Stimulated activated CD8-positive, alpha-beta memory T cell treated with anti-CD3 and anti-CD28 coated beads, Interleukin-4, amount 100 ng/mL, for 4 hours (primary cell): ENCODE results near the gene PLLP.
"Not testable (repeated sequence)": the region's sequence is repeated elsewhere in the genome, so short reads cannot be mapped to it uniquely, and the experiment has no call there.

Source experiments
- DNase-seq, 2 donors: peaks; one replicate each; pipeline ENCODE4 v3.0.0-alpha.2; 2020; ENCODE audit warnings: low read depth in 2 of 2, low spot score in 1 of 2

PLLP gene

DNA sequence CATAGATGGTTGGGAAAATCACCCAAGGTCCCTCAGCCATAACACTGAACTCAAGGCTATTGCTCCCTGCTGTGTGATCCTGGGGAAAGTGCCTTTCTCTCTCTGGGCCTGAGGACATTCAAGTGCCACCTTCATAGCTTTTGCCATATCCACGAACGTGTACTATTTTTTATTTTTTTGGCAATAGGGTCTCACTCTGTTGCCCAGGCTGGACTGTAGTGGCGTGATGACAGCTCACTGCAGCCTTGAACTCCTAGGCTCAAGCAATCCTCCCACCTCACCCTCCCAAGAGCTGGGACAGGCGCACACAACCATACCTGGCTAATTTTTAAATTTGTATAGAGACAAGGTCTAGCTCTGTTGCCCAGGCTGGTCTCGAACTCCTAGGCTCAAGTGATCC lies 10.6 kb downstream of the PLLP start:
- no peak for DNase-seq

GRCh38 chr16:57273359-57273758 lies 11.1 kb downstream of the PLLP start:
- no peak for DNase-seq

DNA sequence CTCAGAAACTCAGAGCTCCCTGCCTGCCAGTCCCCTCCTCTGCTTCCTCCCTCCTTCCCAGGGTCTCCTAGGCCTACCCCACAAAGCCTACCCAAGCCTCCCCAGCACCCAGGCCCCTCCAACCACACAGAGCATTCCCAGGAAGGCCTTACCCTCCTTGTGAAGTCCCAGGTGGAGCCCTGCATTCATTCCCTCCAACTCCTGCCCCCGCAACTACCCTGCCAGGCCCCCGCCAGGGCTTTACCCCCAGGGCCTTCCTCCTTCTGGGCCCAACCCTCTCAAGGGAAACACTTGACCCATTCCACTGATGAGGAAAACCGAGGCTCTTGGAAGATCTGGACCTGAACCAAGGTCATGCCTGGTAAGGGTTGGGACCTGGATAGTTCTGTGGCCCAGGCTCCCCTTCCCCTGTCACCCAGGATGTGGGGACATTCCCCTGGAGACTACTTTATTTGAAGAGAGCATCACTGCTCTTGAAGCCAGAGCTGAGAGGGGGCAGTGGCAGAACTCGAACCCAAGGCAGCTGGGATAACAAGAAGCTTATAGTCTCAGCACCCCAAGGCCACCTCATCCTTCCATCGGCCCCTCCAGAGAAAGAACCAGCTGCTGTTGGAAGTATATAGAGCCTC lies 12.5 kb downstream of the PLLP start:
- DNase-seq, result no peak

- no peak for DNase-seq
Measured at GRCh38 chr16:57271063-57271345, 13.5 kb downstream of the PLLP start.

DNA sequence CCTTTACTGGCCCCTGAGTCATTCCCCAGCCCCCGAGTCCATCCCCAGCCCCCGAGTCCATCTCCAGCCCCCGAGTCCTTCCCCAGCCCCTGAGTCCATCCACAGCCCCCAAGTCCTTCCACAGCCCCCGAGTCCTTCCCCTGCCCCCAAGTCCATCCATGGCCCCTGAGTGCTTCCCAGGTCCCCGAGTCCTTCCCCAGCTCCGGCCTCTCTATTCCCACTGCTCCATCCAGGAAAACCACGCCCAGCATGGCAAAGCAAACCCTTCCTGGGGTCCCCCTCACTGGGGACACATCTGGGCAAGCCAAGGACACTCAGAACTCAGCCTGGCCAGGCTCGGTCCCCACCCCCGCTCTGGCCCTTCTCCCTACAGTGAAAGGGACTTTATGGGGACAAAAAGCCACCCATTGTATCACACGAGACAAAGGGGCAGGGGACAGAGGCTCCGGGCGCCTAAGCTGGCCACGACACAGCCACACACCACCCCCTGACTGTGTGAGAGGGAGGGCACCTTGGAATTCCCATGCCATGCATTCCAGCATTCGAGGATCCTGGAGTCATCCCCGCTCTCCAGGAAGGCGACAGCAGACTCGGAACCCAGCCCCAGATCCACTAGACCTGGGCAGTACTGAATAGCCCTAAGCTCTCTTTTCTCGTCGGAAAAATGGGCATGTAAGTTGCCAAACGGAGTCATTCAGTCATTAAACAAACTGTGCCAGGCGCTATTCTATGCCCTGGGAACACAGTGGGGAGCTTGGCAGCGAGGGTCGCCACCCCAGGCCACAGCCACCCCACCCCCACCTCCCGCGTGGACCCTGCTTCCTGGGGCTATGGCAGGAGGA lies 14.0 kb downstream of the PLLP start:
- DNase-seq, result no peak

- no peak for DNase-seq
Measured at GRCh38 chr16:57268804-57269800, 15.4 kb downstream of the PLLP start.

- not testable (repeated sequence) for DNase-seq
Measured at GRCh38 chr16:57267343-57267742, 17.1 kb downstream of the PLLP start.

DNA sequence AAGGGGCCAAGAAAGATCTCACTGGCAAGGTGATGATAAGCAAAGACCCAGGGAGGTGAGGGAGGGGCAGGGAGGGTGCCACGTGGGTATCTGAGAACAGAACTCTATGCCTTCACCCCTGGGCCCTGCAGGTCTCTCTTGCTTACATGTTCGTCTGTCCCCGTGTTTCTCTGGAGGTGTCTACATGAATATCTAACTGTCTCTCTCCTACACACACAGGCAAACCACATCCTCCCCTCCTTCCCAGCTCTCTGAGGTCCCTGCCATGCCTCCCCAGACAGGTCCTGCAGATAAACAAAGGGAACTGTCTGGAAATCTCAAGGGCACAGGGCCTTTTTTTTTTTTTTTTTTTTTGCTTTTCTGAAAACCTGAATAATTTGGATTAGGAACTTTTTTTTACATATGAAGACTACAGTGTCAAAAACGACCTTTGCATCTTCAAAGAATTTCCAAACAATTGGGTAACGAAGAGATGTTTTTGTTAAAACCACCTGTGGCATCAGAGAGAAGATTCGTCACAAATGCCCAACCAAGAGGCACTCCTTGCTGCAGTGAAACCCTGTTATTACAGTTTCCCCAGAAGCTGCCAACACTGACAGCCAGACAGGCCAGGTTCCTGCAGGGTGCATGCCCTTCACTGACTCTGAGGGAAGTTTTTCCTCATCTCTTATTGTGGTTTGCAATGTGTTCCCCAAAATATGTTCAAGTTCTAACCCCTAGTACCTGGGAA lies 17.8 kb downstream of the PLLP start:
- no peak for DNase-seq

DNA sequence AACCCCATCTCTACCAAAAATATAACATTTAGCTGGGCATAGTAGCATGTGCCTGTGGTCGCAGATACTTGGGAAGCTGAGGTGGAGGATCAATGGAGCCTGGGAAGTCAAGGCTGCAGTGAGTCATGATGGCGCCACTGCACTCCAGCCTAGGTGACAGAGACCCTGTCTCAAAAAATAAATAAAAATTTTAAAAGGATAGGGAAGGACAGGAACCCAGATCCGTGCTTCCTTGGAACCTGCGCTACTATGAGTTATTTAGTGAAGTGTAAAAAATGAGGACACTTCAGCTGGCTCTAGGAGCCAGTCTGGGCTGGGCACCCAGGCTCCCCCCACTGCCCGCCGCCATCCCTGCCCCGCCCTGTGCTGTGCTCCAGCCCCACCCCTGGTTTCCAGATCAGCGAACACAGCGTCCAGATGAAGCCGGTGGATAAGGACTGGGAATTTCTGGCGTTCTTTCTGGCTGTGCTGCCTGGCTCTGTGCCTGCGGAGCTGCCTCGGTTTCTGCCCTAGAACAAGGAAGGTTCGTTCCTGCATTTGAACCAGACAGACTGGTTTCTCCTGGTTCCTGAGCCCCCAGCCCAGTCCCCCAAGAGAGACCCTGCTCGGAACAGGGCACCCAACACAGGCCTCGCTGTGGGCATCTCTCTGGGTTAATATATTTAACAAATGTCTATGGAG lies 18.5 kb downstream of the PLLP start:
- no peak for DNase-seq

DNA sequence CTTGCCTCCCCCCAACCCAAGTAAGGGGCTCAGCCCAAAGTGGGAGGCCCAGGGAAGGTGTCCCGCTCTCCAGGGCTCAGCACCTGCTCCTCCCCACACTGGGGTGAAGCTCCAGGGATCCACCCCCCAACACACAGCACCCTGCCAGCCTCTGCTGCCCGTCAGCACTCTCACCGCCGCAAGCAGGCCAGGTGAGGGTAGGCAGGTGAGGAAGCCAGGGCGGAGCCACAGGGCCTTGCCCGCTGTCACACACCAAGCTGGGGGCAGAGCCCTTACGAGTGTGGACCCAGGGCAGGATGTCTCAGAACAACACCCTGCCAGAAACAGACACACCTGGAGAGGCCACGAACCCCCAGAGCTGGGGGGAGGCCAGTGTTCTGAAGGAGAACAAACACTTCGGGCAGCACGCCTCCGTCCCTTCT lies 19.5 kb downstream of the PLLP start:
- DNase-seq, result no peak

DNA sequence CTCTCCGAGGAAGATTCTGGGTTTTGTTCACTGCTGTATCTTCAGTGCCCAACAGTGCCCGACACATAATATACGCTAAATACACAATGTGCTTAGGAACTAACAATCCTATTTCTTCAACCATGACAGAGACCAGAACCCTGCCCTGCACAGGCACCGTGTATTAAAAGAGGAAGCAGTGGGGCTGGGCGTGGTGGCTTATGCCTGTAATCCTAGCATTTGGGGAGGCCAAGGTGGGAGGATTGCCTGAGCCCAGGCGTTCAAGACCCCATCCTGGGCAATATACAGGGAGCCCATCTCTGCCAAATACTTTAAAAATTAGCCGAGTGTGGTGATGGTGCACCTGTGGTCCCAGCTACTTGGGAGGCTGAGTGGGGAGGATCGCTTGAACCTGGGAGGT lies 20.1 kb downstream of the PLLP start:
- no peak for DNase-seq

DNA sequence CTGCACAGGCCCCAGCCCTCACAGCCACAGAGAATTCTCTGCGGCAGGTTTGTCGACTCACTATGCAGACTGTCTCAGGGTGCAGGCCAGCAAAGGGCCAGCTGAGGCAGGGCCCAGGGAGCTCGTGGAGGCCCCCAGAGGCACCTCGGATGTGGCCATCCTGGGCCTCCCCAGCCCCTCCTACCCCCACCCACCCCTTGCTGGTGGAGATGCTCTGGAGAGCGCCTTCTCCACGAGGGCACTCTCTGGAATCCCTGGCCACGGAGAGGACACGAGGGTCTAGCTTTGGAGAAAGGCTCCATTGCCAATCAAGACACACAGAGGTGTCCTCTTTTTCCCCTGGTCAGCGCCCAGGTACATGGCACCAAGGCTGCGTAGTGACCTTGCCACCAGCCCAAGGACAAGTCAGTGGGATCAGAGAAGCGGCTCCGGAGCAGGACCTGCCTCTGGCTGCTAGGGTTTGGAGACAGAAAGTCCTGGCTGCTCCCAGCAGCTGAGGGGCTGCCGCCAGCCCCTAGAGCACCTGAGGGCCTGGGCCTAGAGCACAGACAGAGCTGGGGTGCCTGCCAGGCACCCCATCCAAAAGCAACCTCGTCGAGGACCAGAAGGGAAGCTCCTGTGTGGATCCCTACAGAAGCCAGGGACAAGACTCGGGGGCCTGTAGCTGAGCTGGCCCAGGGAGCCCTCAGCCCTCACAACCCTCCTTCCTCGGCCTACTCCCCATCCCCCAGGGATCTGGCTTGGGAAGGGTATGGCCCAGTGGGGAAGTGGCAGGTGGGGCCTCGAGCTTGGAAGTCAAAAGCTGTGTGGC lies 20.7 kb downstream of the PLLP start:
- no peak for DNase-seq

DNA sequence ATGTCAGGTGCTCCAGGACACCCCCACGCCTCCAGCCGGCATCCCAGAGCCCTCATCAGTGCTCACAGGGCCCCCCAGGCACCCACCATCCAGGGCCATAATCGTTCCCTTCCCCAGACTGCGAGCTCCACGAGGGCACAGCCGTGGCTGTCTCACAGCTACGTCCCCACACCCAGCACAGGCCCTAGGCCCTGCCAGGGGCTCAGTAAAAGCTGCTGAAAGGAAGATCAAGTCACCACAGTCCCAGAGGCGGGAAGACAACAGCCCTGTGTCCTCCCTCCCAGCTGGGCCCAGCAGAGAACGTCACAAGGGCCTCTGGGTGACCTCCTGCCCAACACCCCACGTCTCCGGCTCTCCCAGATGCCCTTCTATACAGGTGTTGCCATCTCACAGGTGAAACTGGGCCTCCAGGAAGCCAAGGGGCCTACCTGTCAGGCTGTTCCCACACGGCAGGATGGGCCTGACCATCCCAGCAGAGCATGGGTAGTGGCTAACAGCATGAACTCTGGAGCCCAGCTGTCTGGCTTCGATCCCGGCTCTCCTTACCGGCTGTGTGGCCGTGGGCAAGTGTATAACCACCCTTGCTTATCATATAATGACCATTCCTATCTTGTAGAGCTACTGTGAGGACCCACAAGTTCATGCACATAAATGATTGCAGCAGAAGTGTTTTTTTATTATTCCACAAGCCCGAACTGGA lies 21.5 kb downstream of the PLLP start:
- no peak for DNase-seq

GRCh38 chr16:57261806-57262205 lies 22.7 kb downstream of the PLLP start:
- no peak for DNase-seq

- DNase-seq, result no peak
Measured at GRCh38 chr16:57260294-57260929, 24.1 kb downstream of the PLLP start.

- DNase-seq, result no peak
Measured at GRCh38 chr16:57258910-57259475, 25.5 kb downstream of the PLLP start.

GRCh38 chr16:57258226-57258909 lies 26.1 kb downstream of the PLLP start:
- no peak for DNase-seq
